ENCODE results near the gene LAMB3.

The LAMB3 gene

GRCh38 chr1:209661071-209661470, 8.8 kb upstream of the LAMB3 start:
- no peak for DNase-seq (ENCODE audit: low read depth)

- no peak for DNase-seq (ENCODE audit: low read depth)
Observed at GRCh38 chr1:209659909-209660308, 7.7 kb upstream of the LAMB3 start.

DNA sequence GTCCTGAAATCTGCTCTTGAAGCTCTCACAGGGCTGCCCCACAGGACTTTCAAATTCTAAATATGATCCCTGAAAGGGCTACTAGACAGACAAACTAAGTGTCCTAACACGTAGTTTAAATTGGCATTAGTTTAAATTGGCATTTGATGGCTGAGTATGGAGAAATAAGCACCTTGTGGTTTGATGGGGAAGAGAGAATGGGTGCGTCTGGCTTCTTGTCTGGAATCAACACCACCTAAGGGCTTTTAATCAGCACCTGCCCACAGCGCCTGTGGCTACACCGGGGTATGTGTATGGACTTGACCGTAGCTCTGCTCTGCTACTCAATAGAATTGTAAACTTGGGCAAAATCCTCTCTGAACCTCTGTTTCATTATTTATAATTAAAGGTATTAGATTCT, 5.7 kb upstream of the LAMB3 start:
- no peak for DNase-seq (ENCODE audit: low read depth)

DNA sequence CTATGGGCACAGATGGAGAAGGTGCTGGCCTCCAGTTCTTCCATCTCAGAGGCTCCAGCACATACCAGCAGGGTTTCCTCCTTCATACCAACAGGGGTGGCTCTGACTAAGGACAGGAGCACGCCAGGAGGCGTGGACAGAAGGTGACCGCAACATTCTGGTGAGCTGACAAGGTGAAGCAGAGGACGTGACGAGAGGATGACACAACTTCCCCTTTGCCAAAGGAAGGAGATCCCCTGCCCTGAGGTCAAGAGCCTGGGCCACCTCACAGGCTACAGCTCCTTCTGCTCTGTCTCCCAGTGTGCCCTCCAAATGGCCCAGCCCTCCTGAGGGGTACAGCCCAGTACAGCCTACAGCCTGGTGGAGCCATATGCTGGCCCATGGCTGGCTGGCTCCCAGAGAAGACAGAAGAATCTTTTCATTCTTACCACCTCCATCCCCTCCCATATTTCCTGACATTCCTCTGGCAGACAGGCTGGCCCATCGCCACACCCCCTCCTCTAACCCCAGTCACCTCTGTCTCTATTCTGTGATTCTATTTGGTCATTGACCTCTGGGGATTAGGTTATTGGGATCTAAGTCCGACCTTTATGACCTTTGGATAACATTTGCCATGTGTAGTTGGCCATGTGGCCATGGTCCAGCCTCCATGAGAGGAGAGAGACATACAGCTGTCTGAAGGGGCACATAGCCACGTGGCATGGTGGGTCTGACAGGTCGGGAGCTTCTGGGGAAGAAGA, 5.1 kb upstream of the LAMB3 start:
- DNase-seq (ENCODE audit: low read depth), result no peak

DNA sequence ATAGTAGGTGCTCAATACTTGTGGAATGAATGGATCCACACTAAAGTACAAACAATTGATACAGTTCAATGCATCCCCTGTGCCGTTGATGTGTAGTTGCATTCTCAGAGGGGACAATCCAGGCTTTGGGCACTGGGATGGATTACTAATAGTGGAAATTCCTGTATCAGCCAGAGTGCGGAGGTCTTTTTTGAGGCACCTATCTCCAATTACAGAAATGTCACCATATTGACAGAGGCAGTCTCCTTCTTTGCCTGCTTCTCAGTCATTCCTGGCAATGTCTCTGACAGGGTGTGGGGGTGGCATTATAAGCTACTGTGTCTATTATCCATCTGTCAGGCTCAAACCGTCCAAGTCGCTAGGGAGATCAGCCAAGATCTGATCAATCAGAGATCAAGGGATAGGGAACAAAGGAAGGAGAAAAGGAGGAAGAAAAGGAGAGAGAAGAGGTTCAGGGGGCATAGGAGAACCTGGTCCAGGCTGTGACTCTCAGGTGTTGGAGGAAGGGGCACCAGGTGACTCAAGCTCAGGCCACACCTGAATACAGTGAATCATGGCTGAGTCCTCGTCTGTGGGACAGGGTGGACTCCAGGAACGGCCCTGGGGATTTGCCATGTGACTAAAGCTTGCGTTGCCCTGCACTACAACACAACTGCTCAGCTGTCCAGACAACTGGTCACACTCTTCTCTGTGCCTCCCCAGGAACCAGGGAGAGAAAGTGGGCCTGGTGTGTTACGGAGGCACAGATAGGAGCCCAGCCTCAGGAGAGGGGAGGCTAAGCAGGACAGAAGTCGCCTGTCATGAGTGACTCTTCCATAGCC, 3.4 kb upstream of the LAMB3 start:
- no peak for DNase-seq (ENCODE audit: low read depth)

- DNase-seq (ENCODE audit: low read depth), result no peak
Observed at GRCh38 chr1:209653915-209654351, 1.7 kb upstream of the LAMB3 start.

DNA sequence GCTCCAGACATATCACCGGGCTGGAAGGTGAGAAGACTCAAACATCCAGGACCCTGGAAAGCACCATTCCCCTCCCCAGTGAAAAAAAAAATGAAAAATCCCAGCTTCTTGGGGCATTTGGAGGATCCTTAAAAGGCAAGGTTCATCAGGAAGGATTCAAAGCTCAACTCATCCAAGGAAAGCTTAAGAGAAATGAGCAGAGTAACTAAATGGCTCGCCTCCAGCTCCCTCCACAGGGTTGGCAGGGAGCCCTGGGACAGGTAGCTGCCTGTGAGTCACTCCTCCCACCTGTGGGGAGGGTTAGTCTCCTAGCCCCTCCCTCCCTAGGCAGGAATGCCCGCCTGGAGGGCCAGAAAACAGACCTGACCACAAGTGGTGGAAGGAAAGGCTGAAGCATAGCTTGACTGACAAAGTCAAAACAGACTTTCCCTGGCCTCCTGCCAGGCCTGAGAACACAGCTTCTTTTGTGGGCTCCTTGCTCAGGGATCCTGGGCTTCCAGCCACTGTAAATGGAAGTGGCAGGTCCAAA, 712 bp upstream of the LAMB3 start:
- DNase-seq (ENCODE audit: low read depth), result peak; percentile 55

GRCh38 chr1:209651138-209651587, 1.1 kb downstream of the LAMB3 start:
- DNase-seq (ENCODE audit: low read depth), result peak; percentile 70

GRCh38 chr1:209650454-209650853, 1.8 kb downstream of the LAMB3 start:
- no peak for DNase-seq (ENCODE audit: low read depth)

GRCh38 chr1:209648931-209649776, 3.1 kb downstream of the LAMB3 start:
- no peak for DNase-seq (ENCODE audit: low read depth)

DNA sequence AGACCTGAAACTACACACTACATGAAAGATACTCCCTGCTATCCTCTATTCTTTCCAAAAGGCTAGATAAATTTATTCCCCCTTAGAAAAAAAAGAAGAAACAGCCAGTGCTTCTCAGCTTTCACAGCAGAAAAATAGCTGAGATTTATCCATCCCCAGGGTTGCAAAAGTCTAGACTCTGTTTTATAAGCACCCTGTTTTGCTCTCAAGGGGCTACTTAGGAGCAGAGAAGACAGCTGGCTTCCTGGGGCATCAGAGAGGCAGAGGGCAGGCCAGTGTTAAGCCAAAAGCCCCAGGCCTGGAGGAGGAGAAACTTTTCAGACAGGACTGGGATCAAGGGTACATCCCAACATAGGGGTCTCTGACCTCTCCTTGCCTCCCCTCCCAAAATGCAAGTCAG, 3.9 kb downstream of the LAMB3 start:
- DNase-seq (ENCODE audit: low read depth), result no peak

DNA sequence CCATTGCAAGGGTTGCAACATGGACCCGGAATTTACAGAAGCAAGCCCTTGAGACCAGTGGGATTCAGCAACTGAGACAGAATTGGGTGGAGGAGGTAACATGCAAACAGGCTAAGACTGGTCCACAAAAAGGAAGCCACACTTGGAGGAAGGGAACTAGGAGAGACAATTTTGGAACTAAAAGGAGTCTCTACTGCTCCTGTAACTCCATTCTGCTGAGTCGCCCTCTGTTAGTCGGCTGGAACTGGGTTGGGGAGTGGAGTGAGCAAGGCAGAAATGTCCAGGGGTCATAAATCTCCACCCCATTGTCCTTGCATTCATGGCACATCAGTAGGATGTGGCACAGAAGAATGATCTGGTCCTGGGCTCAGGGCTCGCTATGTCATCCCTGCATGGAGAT, 5.1 kb downstream of the LAMB3 start:
- DNase-seq (ENCODE audit: low read depth), result no peak

- DNase-seq (ENCODE audit: low read depth), result no peak
Observed at GRCh38 chr1:209646558-209646957, 5.7 kb downstream of the LAMB3 start.

DNA sequence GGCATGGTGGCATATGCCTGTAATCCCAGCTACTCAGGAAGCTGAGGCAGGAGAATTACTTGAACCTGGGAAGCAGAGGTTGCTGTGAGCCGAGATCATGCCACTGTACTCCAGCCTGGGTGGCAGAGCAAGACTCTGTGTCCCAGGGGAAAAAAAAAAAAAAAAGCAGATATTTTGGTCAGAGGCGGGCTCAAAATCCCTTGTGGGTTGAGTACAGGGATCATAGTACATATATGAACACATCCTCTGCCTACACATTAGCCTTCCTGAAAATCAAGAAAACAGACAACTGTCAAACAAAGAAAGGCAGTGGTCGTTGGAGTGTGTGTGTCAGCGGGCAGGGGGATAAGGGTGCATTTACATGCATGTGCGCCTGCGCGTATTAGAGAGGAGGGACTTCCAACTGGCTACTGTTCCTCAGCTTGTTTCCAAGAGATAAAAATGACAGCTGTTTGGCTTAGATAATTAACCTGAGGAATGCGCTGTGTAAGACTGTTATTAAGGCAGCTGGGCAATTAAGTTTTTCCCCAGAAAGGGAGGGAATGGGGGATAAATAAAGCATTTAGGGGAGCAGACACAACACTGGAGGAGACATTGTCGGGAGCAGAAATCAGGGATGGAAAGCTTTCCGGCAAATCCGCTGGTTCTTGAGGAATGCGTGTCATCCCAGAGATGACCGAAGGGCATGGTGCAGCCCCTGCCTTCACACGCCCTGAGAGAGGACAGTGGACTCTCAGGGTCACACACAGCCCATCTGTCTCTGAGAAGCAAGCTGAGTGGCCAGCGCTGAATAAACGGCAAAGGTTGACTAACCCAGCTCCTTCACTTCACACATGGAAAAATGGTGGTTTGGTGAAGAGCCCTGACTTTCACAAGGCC, 6.4 kb downstream of the LAMB3 start:
- DNase-seq (ENCODE audit: low read depth), result no peak

- DNase-seq (ENCODE audit: low read depth), result no peak
Observed at GRCh38 chr1:209643285-209644020, 8.8 kb downstream of the LAMB3 start.

- no peak for DNase-seq (ENCODE audit: low read depth)
Observed at GRCh38 chr1:209642816-209643215, 9.4 kb downstream of the LAMB3 start.

- no peak for DNase-seq (ENCODE audit: low read depth)
Observed at GRCh38 chr1:209641832-209642172, 10.4 kb downstream of the LAMB3 start.

- no peak for DNase-seq (ENCODE audit: low read depth)
Observed at GRCh38 chr1:209635850-209636249, 16.4 kb downstream of the LAMB3 start.

GRCh38 chr1:209634005-209634737, 18.1 kb downstream of the LAMB3 start:
- no peak for DNase-seq (ENCODE audit: low read depth)
